T-helper 2 cell (primary cell): Measurements from ENCODE around the gene KCNIP1.

Source experiments
- DNase-seq, 5 experiments: peaks; one replicate each; pipeline versions ENCODE4 v3.0.0 to v3.0.0-alpha.2; 2012 to 2022

The KCNIP1 gene

DNA sequence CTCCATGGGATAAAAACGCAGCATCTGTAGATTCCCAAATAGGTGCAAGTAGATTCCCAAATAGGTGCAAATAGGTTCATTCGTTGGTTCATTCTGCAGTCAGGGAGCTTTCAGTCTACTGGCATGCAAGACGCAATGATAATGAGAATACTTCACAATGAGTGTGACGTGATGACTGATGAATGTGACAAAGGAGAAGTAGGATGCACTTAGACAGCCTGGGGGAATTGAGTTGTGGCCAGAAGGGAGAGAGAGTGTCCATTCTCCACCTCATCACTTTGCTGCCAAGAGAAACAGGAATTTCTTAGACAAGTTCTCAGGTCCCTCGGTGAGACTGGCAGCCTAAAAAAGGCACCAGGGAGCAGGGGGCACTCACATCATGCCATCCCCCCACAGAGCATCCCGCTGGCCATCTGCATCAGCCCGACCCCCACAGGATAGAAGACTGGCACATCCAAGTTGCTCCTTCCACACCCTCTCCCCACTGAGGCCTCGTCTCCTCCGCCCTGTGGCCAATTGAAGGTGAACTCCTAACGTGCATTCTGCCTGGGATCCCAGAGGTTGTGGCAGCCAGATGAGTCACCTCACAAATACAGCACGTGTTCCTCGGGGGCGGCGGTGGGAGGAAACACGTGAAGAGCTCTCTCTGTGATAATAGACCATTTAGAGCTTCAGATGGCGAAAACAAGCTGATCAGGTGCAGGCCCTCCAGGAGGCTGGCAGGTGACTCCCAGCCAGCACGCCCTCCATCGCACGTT, 19.9 kb upstream of the KCNIP1 start:
- DNase-seq, result no peak

DNA sequence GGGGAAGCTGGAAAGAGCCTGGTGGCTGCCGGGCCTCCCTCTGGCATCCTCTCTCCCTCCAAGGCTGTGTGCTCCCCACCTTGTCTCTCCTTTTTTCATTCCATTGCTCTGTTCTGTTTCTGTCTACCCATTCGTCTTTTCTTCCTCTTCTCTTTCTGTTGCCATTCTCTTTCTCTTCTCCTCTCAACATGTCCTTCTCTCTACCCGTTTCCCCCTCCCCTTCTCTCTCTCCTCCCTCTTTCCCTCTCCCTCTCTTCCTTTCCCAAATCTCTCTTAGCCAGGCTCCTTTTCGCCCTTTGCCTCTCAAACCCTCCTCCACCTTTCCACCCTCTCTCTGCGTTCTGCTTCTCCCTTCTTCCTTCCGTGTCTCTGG, 19.4 kb upstream of the KCNIP1 start:
- no peak for DNase-seq

- DNase-seq, result no peak
These were observed 18.8 kb upstream of the KCNIP1 start for GRCh38 chr5:170484847-170485615.

DNA sequence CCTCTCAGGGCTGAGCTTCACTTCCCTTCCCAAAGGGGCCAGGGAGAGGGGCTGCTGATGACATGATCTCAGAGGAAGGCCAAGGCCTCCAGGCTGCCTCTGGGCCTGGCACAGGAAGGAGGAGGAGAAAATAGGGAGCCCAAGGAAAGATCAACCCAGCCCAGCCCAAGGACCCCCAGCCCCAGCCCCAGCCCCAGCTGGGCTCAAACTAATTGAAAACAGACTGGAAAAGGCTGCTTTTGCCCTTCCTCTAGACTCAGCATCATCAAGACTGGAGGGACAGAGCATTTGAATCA, 18.3 kb upstream of the KCNIP1 start:
- no peak for DNase-seq

DNA sequence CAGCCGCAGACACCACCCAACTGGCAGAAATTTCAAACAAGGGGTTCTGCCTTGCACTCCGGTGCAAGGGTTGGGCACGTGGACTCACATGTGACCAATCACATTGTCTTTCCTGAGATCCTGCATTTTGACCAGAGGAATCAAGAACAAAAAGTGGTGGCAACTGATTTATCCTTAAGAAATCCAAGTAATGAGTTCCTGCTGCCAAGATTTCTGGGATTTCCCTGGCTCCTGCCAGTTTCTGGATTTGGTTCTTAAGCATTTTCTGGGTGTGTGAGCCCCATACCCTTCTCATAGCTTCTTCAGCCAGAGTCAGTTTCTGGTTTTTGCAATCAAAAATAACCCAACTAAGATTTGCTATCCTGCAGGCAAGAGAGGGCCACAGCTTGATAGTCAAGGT, 17.4 kb upstream of the KCNIP1 start:
- no peak for DNase-seq

GRCh38 chr5:170488570-170488969, 15.2 kb upstream of the KCNIP1 start:
- DNase-seq, result no peak

DNA sequence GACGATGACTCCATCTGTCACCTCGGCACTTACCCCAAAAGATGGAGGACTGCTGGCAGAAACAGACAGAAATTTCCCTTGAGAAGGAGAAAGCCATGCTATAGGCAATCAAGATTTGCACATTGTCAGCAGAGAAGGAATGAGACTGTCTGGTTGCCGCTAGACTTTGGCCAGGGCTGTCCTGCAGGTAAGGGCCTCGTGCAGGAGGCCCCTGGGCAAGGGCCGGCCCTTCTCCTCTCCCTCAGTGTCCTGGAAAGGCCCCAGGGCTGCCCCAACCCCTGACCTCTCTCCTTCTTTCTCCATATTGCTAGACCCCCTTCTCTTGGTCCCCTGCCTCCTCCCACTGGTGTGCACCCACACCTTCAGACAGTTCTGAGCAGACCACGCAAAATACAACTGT, 14.6 kb upstream of the KCNIP1 start:
- no peak for DNase-seq

- no peak for DNase-seq
These were observed 13.4 kb upstream of the KCNIP1 start for GRCh38 chr5:170490381-170490780.

DNA sequence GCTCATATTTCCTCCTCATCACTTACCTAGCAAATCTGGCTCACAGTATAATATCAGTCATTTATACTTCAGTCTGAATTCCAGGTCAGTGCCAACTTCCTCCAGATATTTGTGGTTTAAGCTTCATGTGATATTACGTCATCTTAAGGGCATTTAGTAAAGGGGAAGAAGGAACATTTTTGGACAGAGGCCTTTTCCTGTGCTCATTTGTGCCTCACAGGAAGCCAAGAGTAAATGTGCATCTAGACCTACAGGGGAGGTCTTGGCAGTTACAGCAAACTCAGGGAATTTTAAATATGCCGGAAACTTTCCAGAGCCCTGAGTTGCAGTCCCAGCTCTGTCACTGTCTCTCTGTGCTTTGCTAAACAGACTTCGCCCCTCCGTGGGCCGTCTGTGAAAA, 12.3 kb upstream of the KCNIP1 start:
- DNase-seq, result no peak

- DNase-seq, result no peak
These were observed 10.6 kb upstream of the KCNIP1 start for GRCh38 chr5:170493028-170493820.

GRCh38 chr5:170494041-170494440, 9.8 kb upstream of the KCNIP1 start:
- DNase-seq, result no peak

GRCh38 chr5:170495825-170496661, 7.8 kb upstream of the KCNIP1 start:
- no peak for DNase-seq

DNA sequence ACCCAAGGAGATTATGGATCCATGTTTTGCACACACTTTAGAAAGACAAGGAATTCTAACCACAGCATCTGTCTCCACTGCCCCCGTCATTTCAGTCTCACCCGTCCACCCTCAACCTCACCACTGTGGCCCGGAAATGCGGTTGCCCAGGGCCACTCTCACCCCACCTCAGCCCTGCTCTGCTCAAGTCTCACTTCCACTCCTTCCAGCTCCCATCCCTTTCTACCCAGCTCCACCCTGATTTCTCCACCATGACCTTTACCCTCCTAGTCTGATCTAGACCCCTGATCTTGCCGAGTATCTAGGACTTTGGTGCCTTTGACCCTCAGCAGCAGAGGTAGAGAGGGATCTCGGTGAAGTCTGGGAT, 7.2 kb upstream of the KCNIP1 start:
- DNase-seq, result no peak

- no peak for DNase-seq
These were observed 6.3 kb upstream of the KCNIP1 start for GRCh38 chr5:170497311-170498038.

DNA sequence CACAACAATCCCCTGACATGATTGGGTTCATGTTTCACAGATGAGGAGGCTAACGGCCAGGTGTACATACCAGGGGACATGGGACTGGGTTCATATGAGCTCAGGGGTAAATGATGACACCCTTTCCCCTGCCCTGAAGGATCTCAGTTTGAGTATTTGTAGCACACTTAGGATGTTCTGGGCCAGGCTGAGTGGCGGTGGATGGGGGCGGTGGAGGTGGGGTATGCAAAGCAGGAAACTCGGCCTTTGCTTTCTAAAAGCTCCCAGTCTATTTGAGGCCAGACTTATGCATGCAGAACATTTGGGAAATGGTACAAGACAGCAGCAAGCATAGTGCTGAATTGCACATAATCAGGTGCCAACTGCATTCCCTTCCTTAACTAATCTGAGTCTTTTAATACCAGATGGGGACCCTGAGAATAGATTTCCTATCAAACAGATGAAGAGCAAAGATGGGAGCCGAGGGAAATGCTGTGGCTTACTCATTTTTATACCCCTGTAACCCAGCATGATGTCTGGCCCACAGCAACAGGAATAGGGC, 4.9 kb upstream of the KCNIP1 start:
- no peak for DNase-seq

- no peak for DNase-seq
These were observed 4.2 kb upstream of the KCNIP1 start for GRCh38 chr5:170499621-170500020.

DNA sequence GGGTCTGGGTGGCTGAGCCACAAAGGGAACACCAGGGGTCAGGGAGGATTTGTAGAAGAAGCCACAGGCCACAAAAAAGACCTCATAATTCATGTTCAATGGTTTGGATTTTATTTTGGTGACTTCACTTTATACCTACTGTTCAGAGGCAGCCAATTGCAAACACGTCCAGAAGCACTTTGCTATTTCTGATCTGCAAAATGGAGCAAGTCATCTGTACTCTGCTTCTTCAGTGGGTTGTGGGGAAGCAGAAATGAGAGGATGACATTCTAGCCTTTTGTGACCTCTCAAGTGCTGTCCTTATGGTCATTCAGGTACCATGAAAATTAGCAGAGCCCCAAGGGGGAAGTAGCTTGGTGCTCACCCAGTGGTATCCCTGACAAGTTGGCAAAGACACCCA, 2.5 kb upstream of the KCNIP1 start:
- no peak for DNase-seq

DNA sequence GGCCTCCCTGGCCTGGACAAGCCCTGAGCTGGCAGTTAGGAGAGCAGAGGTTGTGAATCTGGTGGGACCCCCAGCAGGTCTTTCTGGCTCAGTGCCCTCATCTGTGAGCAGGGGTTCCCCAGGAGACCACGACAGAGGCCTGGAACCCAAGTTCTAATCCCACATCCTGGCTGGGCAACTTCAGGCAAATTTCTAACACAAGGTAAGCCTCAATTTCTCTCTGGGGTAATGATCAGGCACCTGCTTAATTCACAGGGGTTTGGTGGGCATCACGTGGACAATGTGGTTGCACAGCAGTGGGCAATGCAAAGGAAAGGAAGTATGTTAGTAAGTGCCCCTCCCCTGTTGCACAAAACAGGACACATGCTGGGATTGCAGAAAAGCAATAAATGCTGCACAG, 1.9 kb upstream of the KCNIP1 start:
- DNase-seq, result no peak

GRCh38 chr5:170504616-170505266, 921 bp downstream of the KCNIP1 start:
- no peak for DNase-seq

GRCh38 chr5:170508036-170508435, 4.2 kb downstream of the KCNIP1 start:
- DNase-seq, result no peak

GRCh38 chr5:170508660-170509347, 5.0 kb downstream of the KCNIP1 start:
- DNase-seq, result no peak
